GM04503 (cell line): Measurements from ENCODE around the gene AQP12B.
"Not testable (repeated sequence)": the region's sequence is repeated elsewhere in the genome, so short reads cannot be mapped to it uniquely, and the experiment has no call there.

Experiments used
- DNase-seq: peaks from one replicate; pipeline ENCODE4 v3.0.0-alpha.2; 2012; ENCODE audit warnings: low read depth

AQP12B gene

GRCh38 chr2:240683329-240683979, 769 bp upstream of the AQP12B start:
- DNase-seq, result not testable (repeated sequence)

- not testable (repeated sequence) for DNase-seq
These were observed 2.5 kb downstream of the AQP12B start for GRCh38 chr2:240680185-240680584.

DNA sequence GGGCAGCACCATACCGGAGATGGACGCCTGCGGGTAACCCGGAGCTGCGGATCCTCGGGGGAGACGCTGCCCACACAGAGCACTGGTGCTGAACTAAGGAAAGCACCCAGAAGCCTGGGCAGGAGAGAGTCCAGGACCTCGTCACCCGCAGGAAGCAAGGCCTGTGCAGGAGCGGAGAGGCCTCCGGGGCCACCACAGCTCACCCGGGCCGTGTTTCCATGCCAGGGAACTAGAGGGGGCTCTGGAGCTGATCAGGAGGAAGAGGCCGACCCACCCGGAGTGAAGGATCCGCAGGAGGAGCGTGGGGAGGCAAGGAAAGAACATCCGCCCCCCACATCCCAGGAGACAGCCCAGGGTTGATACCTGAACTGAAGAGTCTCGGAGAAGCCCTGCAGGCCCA, 3.8 kb downstream of the AQP12B start:
- DNase-seq, result not testable (repeated sequence)

DNA sequence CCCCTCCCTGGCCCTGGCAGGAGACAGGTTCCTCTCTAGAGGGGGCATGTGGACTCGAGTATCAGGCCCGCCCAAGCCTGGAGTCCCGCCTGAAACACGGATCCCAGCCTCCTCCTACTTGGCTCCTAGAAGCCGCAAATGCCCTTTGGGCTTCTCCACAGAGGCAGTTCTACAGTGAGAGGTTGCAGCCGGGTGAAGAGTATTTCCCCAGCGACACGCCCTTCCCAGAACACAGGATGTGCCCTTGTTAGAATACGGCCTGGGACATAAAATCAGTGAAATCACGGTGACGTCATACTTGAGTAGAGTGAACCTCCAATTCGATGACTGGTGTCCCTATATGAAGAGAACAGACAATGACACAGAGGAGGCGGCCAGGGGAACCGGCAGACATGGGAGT, 4.6 kb downstream of the AQP12B start:
- DNase-seq, result not testable (repeated sequence)

DNA sequence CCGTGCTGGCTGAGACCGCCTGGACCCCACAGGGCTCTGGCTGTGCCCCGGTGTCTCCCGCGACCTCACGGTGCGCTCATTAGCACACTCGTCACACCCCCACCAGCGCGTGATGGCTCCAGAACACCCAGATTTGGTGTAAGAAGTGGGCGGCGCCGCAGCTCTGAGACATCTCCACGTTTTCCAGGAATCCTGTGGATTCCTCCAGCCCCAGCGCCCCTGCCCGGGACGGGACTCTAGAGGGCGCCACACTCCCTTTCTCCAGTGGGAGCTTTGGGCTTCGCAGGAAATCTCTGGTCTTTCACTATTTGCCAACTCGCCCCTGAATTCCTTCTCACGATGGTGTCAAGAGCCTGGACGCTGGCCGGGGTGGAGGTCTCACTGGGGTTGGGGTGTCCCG, 7.3 kb downstream of the AQP12B start:
- not testable (repeated sequence) for DNase-seq

- DNase-seq, result not testable (repeated sequence)
These were observed 8.1 kb downstream of the AQP12B start for GRCh38 chr2:240674461-240675184.

GRCh38 chr2:240672701-240673190, 9.9 kb downstream of the AQP12B start:
- DNase-seq, result no peak

GRCh38 chr2:240672076-240672700, 10.5 kb downstream of the AQP12B start:
- no peak for DNase-seq

DNA sequence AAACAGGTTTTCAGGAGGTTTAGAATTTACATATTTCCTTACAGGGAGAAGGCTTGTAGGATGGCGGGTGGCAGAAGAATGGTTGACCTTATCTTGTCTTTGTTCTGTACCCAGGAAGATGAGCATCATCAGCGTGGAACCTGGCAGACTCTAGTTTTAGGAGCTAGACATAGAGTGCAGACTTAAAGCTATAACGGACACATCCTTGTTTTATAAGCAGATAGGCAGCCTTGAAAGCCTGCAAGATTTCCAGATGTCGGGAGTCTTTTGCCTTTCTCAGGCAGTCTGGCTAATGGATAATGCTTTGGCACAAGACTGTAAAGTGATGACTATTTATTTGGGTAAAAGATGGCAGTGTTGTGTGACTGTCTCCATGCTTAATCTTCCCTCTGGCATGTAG, 11.7 kb downstream of the AQP12B start:
- no peak for DNase-seq

DNA sequence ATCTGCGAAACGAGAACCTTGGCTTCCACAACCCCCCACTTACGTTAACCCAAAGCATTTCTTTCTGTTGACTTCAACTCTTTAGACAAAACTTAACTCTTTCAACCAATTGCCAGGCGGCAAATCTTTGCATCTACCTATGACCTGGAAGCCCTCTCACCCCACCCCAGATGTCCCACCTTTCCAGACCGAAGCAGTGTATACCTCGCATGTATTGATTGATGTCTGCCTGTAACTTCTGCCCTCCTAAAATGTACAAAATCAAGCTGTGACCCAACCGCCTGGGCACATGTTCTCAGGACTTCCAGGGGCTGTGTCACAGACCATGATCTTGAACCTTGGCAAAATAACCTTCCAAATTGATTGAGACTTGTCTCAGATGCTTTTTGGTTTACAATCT, 12.3 kb downstream of the AQP12B start:
- no peak for DNase-seq

GRCh38 chr2:240664622-240665021, 18.1 kb downstream of the AQP12B start:
- DNase-seq, result no peak

- DNase-seq, result no peak
These were observed 19.0 kb downstream of the AQP12B start for GRCh38 chr2:240663546-240664190.

- DNase-seq, result no peak
These were observed 20.0 kb downstream of the AQP12B start for GRCh38 chr2:240662681-240663080.

DNA sequence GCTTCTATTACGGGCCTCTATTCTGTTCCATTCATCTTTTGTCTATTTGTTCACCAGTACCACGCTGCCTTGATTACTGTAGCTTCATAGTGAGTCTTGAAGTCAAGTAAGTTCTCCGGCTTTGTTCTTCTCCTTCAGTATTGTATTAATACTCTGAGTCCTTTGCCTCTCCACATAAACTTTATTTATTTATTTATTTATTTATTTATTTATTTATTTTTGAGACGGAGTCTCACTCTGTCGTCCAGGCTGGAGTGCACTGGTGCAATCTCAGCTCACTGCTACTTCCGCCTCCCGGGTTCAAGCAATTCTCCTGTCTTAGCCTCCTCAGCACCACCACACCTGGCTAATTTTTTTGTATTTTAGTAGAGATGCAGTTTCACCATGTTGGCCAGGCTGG, 22.8 kb downstream of the AQP12B start:
- not testable (repeated sequence) for DNase-seq

- no peak for DNase-seq
These were observed 26.5 kb downstream of the AQP12B start for GRCh38 chr2:240655931-240656886.

DNA sequence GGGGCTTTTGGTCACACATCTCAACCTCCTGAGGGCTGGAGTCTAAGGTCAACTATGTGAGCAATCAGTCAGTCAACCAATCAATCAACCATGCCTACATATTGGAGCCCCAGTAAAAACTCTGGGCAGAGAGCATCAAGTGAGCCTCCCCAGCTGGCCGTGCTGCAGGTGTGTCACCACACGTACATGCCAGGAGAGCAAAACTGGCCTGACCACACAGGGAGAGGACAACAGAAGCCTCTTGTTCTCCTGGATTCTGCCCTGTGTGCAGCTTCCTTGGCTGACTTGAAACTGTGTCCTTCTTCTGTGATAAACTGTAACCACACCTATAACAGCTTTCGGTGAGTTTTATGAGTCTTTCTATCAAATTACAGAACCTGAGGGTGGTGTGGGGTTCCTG, 31.5 kb downstream of the AQP12B start:
- DNase-seq, result no peak

DNA sequence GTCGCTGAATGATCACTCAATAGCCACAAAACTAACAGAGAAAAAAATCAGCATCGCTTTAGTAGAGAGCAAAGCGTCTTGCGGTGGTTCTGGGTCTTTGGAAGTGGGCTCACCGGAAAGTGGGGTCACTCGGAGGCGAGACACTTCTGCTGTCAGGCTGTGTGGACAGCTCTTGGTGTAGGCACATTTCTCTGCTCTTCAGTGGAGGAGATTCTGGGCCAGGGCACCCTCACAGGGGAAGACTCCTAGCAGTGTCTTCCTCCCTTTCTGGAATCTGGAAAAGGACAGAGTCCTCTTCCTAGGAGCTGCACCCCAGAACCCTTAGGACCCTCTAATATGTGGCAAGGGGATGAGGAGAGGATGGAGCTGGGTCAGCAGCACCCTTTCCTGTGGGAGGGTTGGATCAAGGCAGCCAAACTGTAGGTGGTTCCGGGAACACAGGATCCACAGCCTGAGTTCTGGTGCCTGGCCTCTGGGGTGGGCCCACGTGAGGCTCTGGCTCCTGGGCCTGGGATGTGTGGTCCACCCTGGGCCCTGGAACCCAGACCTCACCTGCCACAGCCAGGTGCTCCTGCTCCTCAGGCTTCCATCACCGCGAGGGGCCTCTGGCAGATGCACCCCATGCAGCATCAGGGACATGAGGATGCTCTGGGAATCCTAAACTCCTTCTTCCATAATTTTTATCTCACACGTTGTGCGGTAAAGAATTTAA, 32.3 kb downstream of the AQP12B start:
- DNase-seq, result no peak

- no peak for DNase-seq
These were observed 33.4 kb downstream of the AQP12B start for GRCh38 chr2:240649331-240649730.

DNA sequence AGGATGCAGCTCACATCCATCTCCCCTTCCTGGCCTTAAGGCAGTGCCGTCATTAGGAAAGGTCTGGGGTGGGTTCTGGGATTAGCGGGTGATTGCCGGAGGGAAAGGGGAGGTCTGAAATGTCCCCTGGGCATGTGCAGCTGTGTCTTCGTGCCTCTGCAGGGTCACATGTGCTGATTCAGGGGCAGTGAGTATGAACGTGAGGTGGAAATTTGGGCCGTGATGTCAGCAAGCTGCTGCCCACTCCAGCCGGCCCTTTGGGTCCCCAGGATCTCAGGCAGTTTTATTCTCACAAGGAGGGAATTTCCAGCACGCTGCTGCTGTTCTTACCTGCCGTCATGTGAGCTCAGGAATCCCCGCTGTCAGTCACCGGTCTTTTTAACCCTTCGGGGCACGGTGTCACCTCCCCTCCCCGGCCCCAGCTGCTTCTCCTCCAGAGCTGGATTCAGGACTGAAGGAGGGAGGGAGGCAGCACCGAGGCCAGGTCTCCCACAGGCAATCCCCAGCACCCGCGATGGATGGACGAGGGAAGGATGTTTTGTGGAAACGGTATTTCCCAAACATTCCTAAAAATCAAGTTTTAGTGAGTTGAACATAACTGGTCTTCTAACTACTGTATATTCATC, 33.9 kb downstream of the AQP12B start:
- no peak for DNase-seq

DNA sequence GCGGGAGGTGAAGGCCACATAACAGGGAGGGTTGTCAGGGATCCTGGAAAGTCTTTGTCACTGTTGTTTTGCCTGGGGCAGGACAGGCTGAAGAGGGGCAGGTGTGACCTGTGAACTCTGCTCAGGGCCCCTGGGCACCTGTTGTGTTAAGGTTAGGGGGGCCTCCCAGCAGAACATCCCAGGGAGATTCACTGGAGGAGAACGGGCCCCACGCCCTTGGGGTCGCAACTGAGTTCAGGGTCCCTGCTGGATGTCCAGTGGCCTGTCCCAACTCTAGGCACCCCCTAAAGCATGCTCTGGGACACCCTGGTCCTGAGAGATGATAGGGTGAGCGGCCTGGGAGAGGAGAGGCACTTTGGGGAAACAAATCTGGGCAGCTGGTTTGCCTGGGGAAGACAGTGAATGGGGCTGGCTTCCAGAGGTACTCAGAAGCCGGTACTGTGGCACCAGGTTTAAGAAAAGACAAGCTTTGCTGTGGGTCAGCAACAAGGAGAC, 34.5 kb downstream of the AQP12B start:
- DNase-seq, result no peak
